GM04503 (cell line): ENCODE measurements around the gene PLEKHH2.
"Not testable (repeated sequence)": the region's sequence is repeated elsewhere in the genome, so short reads cannot be mapped to it uniquely, and the experiment has no call there.

ENCODE experiments used
- DNase-seq: peaks from one replicate; pipeline ENCODE4 v3.0.0-alpha.2; 2012; ENCODE audit warnings: low read depth

Gene PLEKHH2

DNA sequence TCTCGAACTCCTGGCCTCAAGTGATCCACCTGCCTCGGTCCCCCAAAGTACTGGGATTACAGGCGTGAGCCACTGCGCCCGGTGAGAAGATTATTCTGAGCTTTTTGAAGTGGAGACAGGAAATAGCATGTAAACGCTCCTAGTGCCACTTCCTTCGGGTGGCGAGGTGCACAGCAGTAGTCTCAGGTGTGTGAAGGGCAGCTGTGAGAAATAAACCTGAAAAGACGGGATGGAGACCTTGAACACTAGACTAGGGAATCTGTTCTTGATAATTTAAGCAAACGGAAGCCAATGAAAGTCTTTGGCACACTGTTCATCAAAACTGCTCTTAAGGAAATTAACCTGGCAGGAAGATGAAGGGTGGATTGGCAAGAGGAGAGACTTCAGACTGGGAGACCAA lies 439 bp upstream of the PLEKHH2 start:
- DNase-seq: no peak

DNA sequence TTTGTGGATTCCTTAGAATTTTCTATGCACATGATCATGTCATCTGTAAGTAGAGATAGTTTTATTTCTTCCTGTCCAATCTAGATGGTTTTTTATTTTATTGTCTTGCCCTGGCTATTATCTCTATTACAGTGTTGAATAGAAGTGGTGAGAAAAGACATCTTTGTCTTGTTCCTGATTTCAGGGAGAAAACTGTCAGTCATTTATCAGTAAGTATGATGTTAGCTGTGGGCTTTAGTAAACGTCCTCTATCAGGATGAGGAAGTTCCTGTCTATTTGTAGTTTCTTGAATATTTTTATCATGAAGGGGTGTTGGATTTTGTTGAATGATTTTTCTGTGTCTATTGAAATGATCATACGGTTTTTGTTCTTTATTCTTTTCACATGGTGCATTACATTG lies 5.3 kb downstream of the PLEKHH2 start:
- DNase-seq: no peak

DNA sequence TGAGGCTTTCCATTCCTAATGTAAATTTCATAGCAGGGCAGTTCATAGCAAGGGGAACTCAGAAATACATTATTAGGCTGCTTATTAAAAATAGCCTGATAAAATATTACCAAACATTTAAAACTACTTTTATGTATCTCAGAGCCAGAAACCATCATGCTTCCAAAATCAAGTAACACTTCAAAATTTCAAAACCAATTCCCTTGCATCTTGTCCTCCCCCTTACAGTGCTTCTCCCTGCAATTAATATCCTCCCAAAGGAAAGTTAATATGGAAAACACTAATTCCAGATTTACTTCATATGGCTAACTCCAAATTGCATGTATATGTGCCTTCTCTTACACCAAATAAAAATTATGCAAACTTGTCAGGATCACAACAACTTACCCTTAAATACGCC lies 6.6 kb downstream of the PLEKHH2 start:
- DNase-seq: no peak

GRCh38 chr2:43648994-43649701 lies 12.1 kb downstream of the PLEKHH2 start:
- no peak for DNase-seq

DNA sequence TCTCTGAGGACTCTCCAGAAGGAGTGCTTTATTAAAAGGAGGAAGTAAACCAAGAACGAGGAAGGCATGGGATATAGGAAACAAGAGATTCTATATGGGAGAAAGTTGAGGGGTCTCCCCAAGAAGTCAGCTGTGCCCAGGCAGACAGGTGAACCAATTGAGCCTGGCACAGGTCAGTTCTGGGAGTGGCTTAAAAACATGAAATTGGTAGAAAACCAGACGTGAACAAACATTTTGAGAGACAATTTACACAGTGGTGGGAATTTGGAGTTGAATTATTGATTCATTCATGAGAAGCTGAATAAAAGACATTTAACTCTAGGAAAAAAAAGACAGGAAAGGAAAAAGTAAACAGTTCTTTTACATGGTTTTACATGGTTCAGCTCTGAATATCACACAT lies 16.4 kb downstream of the PLEKHH2 start:
- no peak for DNase-seq

GRCh38 chr2:43657241-43657640 lies 20.2 kb downstream of the PLEKHH2 start:
- no peak for DNase-seq

GRCh38 chr2:43675646-43676321 lies 38.7 kb downstream of the PLEKHH2 start:
- no peak for DNase-seq

DNA sequence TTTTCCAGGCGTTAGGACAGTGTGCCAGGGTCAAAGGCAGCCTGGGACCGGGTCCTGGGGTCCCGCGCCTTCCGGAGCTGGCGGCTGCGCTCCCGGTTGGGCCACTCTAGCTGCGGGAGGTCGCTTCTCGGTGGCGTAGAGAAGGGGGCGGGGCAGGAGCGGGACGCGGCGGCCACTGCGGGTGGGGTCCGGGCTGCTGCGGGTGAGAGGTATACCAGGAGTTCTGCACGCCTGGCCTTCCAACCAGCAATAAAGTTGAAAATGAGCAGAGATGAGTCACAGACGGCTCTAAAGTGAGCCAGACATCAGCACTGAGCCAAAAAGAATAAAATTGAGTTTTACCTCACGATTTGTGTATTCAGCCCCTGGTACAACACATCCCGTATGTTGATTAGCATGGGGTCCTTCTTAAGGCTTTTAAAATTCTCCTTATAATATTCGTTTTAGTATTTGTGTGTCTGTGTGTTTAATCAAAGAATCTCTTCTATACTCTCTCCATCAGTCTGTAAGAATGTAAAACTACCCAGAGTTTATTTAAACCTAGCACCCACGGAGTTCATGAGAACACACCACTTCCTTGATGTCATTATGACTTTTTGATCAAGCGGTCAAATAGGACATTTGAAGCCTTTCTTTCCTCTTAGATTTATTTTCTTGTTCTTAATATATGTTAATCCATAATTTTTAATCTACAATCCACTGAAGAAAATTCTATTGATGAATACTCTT lies 39.4 kb downstream of the PLEKHH2 start, which contains the start of gene C1GALT1C1L:
Gene C1GALT1C1L (minus strand): TSS at position 108 of the 729 bp plus-strand sequence. CDS start 107 bp downstream, at position 1.
- DNase-seq: peak; percentile 4

- not testable (repeated sequence) for DNase-seq
These were observed 40.7 kb downstream of the PLEKHH2 start for GRCh38 chr2:43677783-43678182.

GRCh38 chr2:43685357-43685756 lies 48.3 kb downstream of the PLEKHH2 start:
- DNase-seq: no peak

GRCh38 chr2:43689999-43690398 lies 52.9 kb downstream of the PLEKHH2 start:
- no peak for DNase-seq

- DNase-seq: no peak
These were observed 55.5 kb downstream of the PLEKHH2 start for GRCh38 chr2:43692428-43692994.

DNA sequence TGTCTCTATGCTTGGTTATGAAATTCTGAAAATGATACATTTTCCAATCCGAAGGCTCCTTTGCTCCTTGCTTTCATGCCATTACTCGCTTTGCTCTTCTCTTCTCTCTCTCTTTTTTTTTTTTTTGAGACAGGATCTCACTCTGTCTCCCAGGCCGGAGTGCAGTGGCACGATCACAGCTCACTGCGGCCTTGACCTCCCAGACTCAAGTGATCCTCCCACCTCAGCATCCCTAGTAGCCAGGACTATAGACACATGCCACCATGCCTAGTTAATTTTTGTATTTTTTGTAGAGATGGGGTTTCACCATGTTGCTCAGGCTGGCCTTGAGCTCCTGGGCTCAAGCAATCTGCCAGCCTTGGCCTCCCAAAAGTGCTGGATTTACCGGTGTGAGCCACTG lies 61.1 kb downstream of the PLEKHH2 start:
- not testable (repeated sequence) for DNase-seq

- DNase-seq: no peak
These were observed 62.7 kb downstream of the PLEKHH2 start for GRCh38 chr2:43699761-43700160.

GRCh38 chr2:43701111-43701510 lies 64.1 kb downstream of the PLEKHH2 start:
- no peak for DNase-seq

DNA sequence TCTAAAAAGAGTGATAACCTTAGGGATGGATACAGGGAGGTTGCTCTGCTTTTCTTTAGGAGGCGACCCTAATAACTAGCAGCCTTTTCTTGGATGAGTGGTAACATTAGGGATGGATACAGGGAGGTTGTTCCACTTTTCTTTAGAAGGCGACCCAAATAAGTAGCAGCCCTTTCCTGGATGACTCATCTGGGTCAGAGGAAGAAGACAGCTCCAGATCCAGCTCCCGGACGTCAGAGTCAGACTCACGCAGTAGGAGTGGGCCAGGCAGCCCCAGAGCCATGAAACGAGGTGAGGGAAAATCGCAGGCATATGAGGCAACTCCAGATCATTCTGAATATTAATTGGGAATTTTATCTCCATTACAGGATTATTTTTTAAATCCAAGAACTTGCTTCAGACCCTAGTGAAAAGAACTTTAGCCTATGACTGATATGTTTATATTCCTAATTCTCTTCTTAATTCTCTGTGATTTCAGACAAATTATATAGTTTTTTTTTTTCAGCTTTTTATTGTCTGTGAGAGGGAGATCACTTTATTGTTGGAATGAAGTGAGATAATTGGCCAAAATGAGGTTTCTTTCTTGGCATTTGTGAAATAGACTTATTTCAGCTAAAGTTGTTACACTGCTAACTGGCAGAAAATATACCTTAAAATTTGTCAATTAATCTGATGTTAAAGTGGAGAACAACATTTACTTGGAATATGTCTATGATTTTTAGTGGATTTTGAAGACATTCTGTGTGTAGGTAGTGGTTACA lies 70.4 kb downstream of the PLEKHH2 start:
- DNase-seq: peak; percentile 31

- DNase-seq: no peak
These were observed 71.1 kb downstream of the PLEKHH2 start for GRCh38 chr2:43708178-43708577.

DNA sequence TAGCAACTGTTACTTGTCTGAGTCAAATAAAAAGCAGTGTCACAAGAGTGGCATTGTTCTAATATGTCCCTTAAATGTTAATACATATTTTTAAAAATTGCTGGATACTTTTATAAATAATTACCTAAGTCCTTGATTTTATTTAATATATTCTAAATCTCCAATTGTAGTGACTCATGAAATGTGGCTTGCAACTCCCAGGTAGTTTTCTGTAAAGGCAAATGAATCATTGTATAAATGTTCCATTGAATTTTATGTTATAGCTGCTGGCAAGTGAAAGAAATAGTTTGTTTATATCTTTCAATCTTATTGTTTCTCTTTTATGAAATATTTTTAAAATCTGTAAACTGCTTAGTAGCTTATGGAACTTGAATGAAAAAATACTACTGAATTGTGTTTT lies 71.8 kb downstream of the PLEKHH2 start:
- no peak for DNase-seq

- no peak for DNase-seq
These were observed 73.8 kb downstream of the PLEKHH2 start for GRCh38 chr2:43710866-43711265.

DNA sequence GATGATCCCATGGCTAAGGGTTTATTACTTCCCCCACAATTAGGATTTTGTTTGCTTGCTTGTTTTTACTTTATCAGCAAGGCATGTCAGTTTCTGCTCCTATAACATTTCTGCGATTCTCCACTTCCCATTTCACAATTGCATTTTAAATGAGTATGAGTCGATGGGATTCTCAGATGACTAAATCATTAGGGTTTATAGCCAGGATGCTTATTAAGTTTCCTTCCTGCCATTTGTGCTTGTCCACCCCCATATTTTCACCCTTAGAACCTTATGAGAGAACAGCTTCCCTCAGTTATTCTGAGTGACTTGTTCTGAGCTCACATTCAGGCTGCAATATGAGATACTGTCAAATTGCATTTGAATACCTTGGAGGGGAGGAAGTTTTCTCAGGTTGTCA lies 77.1 kb downstream of the PLEKHH2 start:
- peak; percentile 32 for DNase-seq

GRCh38 chr2:43715300-43716098 lies 78.4 kb downstream of the PLEKHH2 start:
- no peak for DNase-seq
